D721Med (cell line): ENCODE measurements around the gene CSRP3.

Source experiments
- DNase-seq: peaks from one replicate; pipeline ENCODE4 v3.0.0; 2011; ENCODE audit warnings: low spot score; ENCODE audit not compliant: insufficient read length
- FAIRE-seq: peaks from 2 replicates; lab custom pipeline; 2011; peaks lifted over from hg19 to GRCh38; lab: Jason Lieb, UNC
- TF ChIP-seq, protein P1 (sequence below): IDR thresholded peaks from 2 replicates; pipeline ENCODE4 v1.5.1; 2012; ENCODE audit warnings: mild to moderate bottlenecking, control low read depth; ENCODE audit not compliant: insufficient read depth; ENCODE audit errors: missing control alignments

CSRP3 gene

GRCh38 chr11:19201737-19202605 is at the start of gene CSRP3:
CSRP3 (minus strand) TSS chr11:19201983; CDS start chr11:19192448, 9,535 bp downstream.
- TF ChIP-seq, protein P1, sequence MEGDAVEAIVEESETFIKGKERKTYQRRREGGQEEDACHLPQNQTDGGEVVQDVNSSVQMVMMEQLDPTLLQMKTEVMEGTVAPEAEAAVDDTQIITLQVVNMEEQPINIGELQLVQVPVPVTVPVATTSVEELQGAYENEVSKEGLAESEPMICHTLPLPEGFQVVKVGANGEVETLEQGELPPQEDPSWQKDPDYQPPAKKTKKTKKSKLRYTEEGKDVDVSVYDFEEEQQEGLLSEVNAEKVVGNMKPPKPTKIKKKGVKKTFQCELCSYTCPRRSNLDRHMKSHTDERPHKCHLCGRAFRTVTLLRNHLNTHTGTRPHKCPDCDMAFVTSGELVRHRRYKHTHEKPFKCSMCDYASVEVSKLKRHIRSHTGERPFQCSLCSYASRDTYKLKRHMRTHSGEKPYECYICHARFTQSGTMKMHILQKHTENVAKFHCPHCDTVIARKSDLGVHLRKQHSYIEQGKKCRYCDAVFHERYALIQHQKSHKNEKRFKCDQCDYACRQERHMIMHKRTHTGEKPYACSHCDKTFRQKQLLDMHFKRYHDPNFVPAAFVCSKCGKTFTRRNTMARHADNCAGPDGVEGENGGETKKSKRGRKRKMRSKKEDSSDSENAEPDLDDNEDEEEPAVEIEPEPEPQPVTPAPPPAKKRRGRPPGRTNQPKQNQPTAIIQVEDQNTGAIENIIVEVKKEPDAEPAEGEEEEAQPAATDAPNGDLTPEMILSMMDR, result no peak
- no peak for FAIRE-seq

DNA sequence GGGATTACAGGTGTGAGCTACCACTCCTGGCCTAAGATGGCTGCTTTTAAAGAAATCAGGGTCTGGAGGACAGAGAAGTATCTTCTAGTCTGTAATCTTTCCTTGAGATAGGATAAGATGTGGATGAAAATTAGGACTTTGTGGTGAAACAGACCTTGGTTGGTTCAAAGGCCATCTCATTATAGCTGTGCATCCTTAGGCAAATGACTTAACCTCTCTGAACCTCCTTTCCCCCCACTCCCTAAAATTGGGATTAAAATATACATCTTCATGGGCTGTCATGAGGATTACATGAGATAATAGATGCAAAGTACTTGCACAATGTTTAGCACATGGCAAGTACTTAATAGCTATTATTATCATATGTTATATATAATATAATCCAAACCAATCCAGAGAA is 49.8 kb upstream of the CSRP3 start:
- no peak for FAIRE-seq
- TF ChIP-seq, protein P1, result no peak
- no peak for DNase-seq

More at GRCh38 chr11:19201737-19202605, at the start of gene CSRP3:
- no peak for DNase-seq

DNA sequence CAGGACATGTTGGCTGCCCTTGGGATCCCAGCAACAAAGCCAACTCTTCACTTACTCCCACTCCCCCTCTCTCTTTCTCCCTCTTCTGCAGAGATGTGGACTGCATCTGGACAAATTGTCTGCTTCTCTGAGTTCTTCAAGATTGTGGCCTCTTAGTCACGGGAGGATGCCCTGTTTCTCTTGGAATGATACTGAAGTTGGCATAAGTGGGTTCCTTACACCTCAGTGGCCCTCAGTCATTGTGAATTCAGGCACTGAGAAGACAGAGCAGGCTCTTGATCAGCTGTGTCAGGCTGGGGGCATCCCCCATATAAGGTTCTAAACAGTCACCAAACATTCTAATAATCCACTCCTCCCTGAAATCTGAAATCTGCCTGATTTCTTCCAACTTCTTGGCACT is 45.0 kb upstream of the CSRP3 start:
- FAIRE-seq (no peak), DNase-seq (no peak)
- TF ChIP-seq, protein P1, result no peak

GRCh38 chr11:19245351-19245750 is 43.6 kb upstream of the CSRP3 start:
- FAIRE-seq, result no peak
- TF ChIP-seq, protein P1, result no peak
- DNase-seq, result no peak

DNA sequence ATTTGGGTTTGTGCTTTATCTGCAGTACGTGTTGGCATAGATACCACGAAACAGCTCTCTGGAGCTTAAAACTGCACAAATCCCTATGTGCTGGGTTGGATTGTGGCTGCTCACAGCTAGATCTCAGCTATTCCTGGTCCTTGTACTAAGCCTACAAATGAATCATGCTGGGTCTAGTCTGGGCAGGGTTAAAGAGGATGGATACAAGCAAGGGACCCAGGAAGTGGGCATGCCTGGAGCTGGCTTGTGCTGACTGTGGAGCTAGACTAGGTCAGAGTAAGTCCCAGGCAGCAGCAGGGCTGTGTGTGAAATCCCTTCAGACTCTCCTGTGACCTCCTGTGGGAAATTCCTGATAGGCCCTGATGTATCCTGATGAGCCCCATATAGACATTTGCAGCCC is 42.8 kb upstream of the CSRP3 start:
- DNase-seq (no peak), FAIRE-seq (no peak)
- TF ChIP-seq, protein P1, result no peak

DNA sequence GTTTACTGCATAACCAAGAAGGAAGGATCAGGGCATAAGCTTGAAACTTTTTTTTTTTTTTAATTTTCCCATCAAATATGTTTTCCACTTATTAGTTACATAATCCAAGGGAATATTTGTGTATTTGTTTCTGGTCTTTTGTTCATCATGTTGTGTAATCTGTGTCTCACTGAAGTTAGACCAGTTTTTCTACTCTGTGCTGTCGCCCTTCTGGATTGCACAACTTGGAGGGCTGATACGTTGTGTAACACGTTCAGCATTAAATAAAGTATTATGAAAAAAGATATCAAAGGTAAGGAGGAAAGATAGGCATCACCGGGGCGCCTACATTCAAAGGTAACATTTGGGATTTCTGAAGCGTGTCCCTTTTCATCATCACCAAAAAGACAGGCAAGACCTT is 42.3 kb upstream of the CSRP3 start:
- DNase-seq (no peak), FAIRE-seq (no peak)
- TF ChIP-seq, protein P1, result no peak

- no peak for FAIRE-seq
- no peak for DNase-seq
- TF ChIP-seq, protein P1, result no peak
These were observed 41.8 kb upstream of the CSRP3 start for GRCh38 chr11:19243613-19244012.
